GM19438 (cell line): ENCODE measurements around the gene YRDC.

Experiments
- ATAC-seq: cut with Tn5 transposase; IDR thresholded peaks from one replicate; pipeline ENCODE4 v1.9.1; 2021; ENCODE audit warnings: low read depth; ENCODE audit not compliant: unreplicated experiment

Gene YRDC

GRCh38 chr1:37822906-37823815 lies 15.2 kb upstream of the YRDC start:
- no peak for ATAC-seq

DNA sequence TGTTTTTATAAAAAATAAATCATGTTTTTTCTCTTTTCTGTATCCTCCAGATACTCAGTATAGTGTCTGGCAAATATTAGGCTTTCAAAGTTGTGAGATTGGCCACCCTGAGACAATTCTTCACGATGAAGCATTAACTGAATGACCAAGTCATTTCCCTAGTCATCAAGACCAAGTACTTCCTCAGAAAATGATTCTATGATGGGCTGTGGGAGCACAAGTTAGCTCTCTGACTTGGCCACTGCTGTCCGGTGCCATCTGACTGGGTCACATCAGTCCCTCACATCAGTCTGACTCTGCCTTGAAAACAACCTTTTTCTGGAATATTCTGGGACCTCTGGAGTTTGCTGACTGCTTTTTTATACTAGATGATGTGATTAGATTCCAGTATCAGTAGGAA lies 13.5 kb upstream of the YRDC start:
- no peak for ATAC-seq

- no peak for ATAC-seq
Observed at GRCh38 chr1:37817481-37817880, 9.5 kb upstream of the YRDC start.

GRCh38 chr1:37814252-37814651 lies 6.2 kb upstream of the YRDC start:
- no peak for ATAC-seq

GRCh38 chr1:37813529-37814145 lies 5.6 kb upstream of the YRDC start:
- no peak for ATAC-seq

GRCh38 chr1:37811027-37811655 lies 3.1 kb upstream of the YRDC start:
- ATAC-seq = no peak

GRCh38 chr1:37809942-37810341 lies 1.9 kb upstream of the YRDC start:
- no peak for ATAC-seq

GRCh38 chr1:37808369-37809319 lies 636 bp upstream of the YRDC start:
- ATAC-seq = peak; percentile 45

DNA sequence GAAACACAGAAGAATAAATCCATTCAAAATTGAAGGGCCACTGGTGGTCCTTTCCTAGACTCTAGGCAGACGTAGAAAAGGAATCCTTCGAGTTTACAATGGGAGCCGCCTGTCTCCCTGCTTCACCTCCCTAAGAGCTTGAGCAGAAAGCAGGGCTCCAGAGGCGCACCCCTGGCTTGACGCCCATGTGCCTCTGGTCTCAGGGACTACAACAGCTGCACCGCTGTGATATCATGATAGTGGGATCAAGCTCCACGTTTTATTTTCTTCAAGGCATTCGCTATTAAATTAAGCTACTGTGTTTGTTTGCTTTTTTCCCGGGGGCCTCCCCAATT lies 821 bp downstream of the YRDC start:
- no peak for ATAC-seq

DNA sequence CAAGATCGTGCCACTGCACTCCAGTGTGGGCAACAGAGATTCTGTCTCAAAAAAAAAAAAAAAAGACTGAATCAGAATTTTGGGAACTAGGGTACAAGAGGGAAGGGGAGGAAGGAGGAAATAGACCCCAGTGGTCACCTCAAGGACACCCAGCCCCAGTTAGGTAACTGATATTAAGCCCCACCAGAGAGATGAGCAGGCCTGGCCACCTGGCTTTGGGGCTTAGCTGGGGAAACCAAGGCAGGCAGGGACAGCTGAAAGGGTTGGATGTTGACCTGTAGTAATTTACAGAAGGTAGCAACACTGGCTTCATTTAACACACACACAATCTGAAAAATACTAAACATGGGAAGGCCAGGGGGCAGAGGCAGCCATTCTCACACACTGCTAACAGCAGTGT lies 5.6 kb downstream of the YRDC start:
- ATAC-seq = no peak

DNA sequence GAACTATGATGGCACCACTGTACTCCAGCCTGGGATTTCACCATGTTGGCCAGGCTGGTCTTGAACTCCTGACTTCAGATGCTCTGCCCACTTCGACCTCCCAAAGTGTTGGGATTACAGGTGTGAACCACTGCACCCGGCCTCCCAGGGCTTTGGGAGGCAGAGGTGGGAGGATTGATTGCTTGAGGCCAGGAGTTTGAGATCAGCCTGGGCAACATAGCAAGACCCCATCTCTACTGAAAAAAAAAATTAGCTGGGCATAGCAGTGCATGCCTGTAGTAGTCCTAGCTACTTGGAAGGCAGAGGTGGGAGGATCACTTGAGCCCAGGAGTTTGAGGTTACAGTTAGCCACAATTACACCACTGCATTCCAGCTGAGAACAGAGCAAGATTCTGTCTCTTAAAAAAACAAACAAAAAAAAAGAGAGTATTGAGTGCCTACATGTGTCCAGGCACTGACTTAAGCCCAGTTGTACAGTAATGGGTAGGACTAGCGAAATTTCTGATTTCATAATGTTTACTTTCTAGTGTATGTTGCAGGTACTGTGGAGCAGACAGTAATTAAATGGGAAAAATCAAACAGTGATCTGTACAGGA lies 10.2 kb downstream of the YRDC start:
- no peak for ATAC-seq

- no peak for ATAC-seq
Observed at GRCh38 chr1:37795340-37796125, 12.5 kb downstream of the YRDC start.

- no peak for ATAC-seq
Observed at GRCh38 chr1:37794372-37795339, 13.4 kb downstream of the YRDC start.

- ATAC-seq = no peak
Observed at GRCh38 chr1:37793773-37794371, 14.1 kb downstream of the YRDC start, which contains the start of gene MANEAL. Gene MANEAL (plus strand): TSS chr1:37793847. CDS start chr1:37794183, 336 bp downstream.

DNA sequence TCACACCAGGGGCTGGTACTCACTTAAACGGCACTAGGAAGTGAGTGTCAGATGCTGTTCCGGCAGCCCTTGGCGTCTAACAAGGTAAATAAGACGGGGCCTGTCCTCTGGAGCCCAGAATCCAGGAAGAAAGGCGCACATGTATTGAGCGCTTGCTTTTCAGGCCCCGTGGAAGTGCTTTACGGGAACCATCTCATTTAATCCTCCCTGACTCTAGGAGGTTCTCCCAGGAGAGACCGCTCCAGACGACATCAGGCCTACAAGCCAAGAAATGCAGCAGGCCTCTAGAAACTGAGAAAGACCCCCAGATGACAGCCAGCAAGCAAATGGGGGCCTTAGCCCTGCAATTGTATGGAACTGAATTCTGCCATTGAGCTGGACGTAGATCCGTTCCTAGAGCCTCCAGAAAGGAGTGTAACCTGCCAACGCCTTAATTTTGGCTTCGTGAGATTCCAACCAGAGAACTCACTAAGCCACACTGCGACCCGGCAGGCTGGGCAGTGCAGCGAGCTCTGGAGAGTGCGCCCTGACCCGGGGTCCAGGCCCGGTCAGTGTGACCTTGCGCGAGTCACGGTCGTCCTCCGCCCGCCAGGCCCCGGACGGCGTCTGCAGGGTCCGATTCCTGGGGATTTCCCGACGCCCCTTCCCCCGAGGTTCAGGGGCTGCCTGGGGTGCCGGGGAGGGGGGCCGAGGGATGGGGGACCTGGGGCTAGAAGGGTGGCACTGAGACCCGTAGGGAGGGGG lies 14.9 kb downstream of the YRDC start:
- ATAC-seq = no peak

GRCh38 chr1:37782491-37782890 lies 25.5 kb downstream of the YRDC start:
- no peak for ATAC-seq

GRCh38 chr1:37778654-37779053 lies 29.4 kb downstream of the YRDC start:
- no peak for ATAC-seq
